ENCODE data around the gene GFI1B. TPM values are rescaled to one million over a fixed set of nuclear protein-coding genes. Genes with fewer than 3 reads are reported as not detected.

Gene GFI1B
- total RNA-seq, 4 donors from 2014 or later: not detected

DNA sequence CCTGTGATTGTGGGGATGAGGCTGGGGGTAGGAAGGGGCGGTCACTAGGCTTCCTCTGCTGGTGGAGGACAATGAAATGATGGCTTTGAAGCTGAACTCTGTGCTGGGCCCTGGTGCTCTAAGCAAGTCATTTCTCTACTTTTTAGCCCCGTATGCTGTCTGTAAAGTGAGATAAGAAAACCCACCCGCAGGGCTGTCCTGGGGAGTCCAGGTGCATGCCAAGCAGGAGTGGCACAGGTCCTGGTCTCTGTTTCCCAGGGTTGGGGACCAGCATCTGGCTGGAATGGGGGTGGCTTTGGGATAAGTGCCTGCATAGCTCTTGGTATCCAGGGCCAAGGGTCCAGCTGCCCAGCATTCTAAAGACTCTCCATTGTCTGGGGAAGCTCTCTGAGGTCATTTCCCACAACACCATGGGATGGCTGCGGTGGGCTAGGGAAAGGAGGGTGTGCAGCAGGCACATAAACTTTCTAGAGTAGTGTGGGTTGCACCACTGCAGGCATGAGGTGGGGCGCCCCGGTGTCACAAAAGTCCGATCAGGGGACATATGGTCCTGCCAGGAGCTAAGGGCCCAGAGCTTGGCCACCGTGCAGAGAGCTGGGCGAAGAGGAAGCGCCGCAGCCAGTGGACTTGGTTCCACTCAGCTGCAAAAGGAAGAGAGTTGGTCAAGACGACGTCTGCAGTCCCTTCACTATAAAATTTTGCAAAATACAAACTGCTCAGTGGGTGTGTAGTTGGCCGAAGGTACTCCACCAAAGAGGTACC lies 26.7 kb downstream of the GFI1B start:
- Histone ChIP-seq H3K27ac (no peak overlapping the region), H3K36me3 (no peaks in the 10 kb centered on the region), H3K27me3 (peaks cover 18 to 25% (median 18%) of the 10 kb centered on the region in 3 donors), H3K4me1 (no peaks in the 10 kb centered on the region), H3K4me3 (no peak overlapping the region), H3K9me3 (no peaks in the 10 kb centered on the region)
- intact Hi-C loops (cut with DNase I; ENCODE audit: low total_unique reads) (no loop called here), in situ Hi-C loops (cut with MboI; ENCODE audit: low sequenced_read_pairs in 4 of 4) (no loop called here)
- no peak for DNase-seq
- TF ChIP-seq CTCF (IDR thresholded peaks at IDR 0.05 in 4 of 5, conservative IDR thresholded peaks at IDR 0.05 in 1 of 5) (no peak), POLR2A (IDR thresholded peaks at IDR 0.05) (no peak)
- ATAC-seq: no peak

GRCh38 chr9:133005957-133006356 lies 27.5 kb downstream of the GFI1B start:
- no peaks in the 10 kb centered on the region for H3K4me1 ChIP-seq
- no peak for ATAC-seq

DNA sequence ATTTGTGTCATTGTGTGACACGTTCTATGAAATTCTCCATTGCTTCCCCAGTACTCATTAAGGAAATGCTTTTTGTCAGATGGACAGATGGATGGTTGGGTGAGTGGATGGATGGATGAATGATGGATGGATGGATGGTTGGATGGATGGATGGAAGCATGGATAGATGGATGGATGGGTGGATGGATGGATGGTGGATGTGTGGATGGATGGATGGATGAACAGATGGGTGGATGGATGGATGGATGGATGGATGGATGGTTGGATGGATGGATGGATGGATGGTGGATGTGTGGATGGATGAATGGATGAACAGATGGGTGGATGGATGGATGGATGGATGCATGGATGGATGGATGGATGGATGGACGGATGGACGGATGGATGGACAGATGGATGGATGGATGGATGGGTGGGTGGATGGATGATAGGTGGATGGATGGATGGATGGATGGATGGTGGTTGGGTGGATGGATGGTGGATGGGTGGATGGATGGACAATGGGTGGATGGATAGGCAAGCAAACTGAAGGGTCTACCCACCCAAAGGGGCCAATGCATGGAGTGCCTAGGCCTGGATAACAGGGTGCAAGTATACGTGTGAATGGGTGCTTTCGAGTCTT lies 28.3 kb downstream of the GFI1B start:
- peaks cover 14 to 19% (median 18%) of the 10 kb centered on the region in 3 donors for H3K27me3 ChIP-seq
- no peak for ATAC-seq
- no peaks in the 10 kb centered on the region for H3K9me3 ChIP-seq
- H3K4me1 ChIP-seq: no peaks in the 10 kb centered on the region
- H3K4me3 ChIP-seq: no peak overlapping the region
- intact Hi-C loops (cut with DNase I; ENCODE audit: low total_unique reads) (no loop called here), in situ Hi-C loops (cut with MboI; ENCODE audit: low sequenced_read_pairs in 4 of 4) (no loop called here)
- TF ChIP-seq CTCF (IDR thresholded peaks at IDR 0.05 in 4 of 5, conservative IDR thresholded peaks at IDR 0.05 in 1 of 5) (no peak), POLR2A (IDR thresholded peaks at IDR 0.05) (no peak)
- DNase-seq: no peak
- H3K36me3 ChIP-seq: no peaks in the 10 kb centered on the region
- H3K27ac ChIP-seq: no peak overlapping the region

More at GRCh38 chr9:133005957-133006356, 27.5 kb downstream of the GFI1B start:
- in situ Hi-C loops (cut with MboI; ENCODE audit: low sequenced_read_pairs in 4 of 4): no loop called here
- H3K9me3 ChIP-seq: no peaks in the 10 kb centered on the region
- no peak overlapping the region for H3K4me3 ChIP-seq
- no peak for DNase-seq
- TF ChIP-seq POLR2A (IDR thresholded peaks at IDR 0.05) (no peak), CTCF (IDR thresholded peaks at IDR 0.05 in 4 of 5, conservative IDR thresholded peaks at IDR 0.05 in 1 of 5) (no peak)
- intact Hi-C loops (cut with DNase I; ENCODE audit: low total_unique reads): no loop called here
- H3K27ac ChIP-seq: no peak overlapping the region
- H3K27me3 ChIP-seq: peaks cover 14 to 20% (median 18%) of the 10 kb centered on the region in 3 donors
- H3K36me3 ChIP-seq: no peaks in the 10 kb centered on the region

DNA sequence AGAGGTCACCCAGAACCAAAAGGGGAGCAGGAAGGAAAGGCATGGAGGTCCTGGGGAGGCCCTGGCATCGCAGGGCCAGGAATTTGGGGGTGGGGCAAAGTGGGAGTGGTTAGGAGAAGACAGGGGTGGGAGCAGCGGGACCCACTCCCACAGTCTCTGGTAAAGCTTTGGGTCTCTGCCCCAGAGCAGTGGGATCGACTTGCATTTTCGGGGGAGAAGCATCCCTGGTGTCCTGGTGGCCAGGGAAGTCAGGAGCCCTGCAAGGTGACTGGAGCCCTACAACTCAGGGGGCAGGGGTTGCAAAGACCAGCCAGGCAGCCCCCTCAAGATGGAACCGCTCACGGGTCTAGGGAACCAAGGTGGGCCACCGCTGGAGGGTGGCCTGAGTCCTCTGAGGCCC lies 29.9 kb downstream of the GFI1B start:
- H3K4me1 ChIP-seq: no peaks in the 10 kb centered on the region
- intact Hi-C loops (cut with DNase I; ENCODE audit: low total_unique reads) (no loop called here), in situ Hi-C loops (cut with MboI; ENCODE audit: low sequenced_read_pairs in 4 of 4) (no loop called here)
- no peaks in the 10 kb centered on the region for H3K36me3 ChIP-seq
- peaks cover 13 to 16% (median 13%) of the 10 kb centered on the region in 3 donors for H3K27me3 ChIP-seq
- no peak for ATAC-seq
- no peaks in the 10 kb centered on the region for H3K9me3 ChIP-seq
- no peak overlapping the region for H3K4me3 ChIP-seq
- no peak for TF ChIP-seq POLR2A (IDR thresholded peaks at IDR 0.05)
- no peak for TF ChIP-seq CTCF (IDR thresholded peaks at IDR 0.05 in 4 of 5, conservative IDR thresholded peaks at IDR 0.05 in 1 of 5)
- no peak for DNase-seq
- no peak overlapping the region for H3K27ac ChIP-seq
